HL-60 (cell line): ENCODE results near the gene PHF21B.

Experiments
- DNase-seq, 2 experiments: peaks; one replicate each; pipeline ENCODE4 v3.0.0-alpha.2; 2010 to 2020; ENCODE audit warnings: low read depth in 1 of 2, low spot score in 1 of 2
- H3K27ac ChIP-seq: fragments of 250-450 bp; sonication (Bioruptor Pico); replicated peaks from 2 replicates; pipeline ENCODE4 v1.5.1; 2020; ENCODE audit warnings: mild to moderate bottlenecking, moderate library complexity
- H3K27me3 ChIP-seq: fragments of 250-450 bp; sonication (Bioruptor Pico); 2 replicates; pipeline ENCODE4 v1.5.1; 2021; ENCODE audit warnings: mild to moderate bottlenecking, moderate library complexity; ENCODE audit not compliant: insufficient read depth, poor library complexity, severe bottlenecking
- H3K4me3 ChIP-seq: replicated peaks from 2 replicates; pipeline ENCODE4 v1.5.1; 2011; ENCODE audit warnings: mild to moderate bottlenecking, control low read depth, low read length; ENCODE audit not compliant: insufficient read depth
- CTCF ChIP-seq: IDR thresholded peaks from one replicate; pipeline ENCODE4 v1.5.1; 2011; ENCODE audit warnings: low read length, control low read depth, inconsistent platforms; ENCODE audit not compliant: insufficient read depth
- GABPA ChIP-seq: IDR thresholded peaks from 2 replicates; pipeline ENCODE4 v1.6.1; 2012; ENCODE audit warnings: low read depth
- POLR2AphosphoS5 ChIP-seq: IDR thresholded peaks from 2 replicates; pipeline ENCODE4 v1.6.1; 2012; ENCODE audit warnings: low read depth
- SPI1 ChIP-seq: IDR thresholded peaks from 2 replicates; pipeline ENCODE4 v1.6.1; 2012; ENCODE audit warnings: low read depth, mild to moderate bottlenecking, borderline replicate concordance
- TF ChIP-seq, protein P1 (sequence below): IDR thresholded peaks from 2 replicates; pipeline ENCODE4 v1.6.1; 2012; ENCODE audit warnings: low read depth; ENCODE audit not compliant: insufficient replicate concordance

The PHF21B gene

DNA sequence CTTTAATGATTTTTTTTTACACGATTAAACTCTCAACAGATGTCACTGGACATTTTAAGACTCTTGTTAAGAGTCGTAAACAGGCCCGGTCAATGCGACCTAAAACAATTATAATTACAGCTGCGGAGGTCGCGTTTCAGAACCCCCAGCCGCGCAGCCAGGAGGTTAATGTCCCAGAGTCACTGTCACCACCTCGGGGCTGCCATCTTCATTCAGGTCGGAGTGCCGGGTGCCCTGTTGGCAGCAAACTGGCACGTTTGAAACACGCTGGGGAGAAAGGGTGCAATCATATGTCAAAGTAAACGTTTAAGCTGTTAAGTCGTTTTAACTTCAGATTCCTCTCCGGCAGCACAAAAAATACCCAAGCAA lies 711 bp upstream of the PHF21B start:
- Histone ChIP-seq H3K27me3 (peaks cover 42% of the 10 kb centered on the region), H3K4me3 (no peak overlapping the region), H3K27ac (no peak overlapping the region)
- no peak for DNase-seq
- TF ChIP-seq POLR2AphosphoS5 (no peak), SPI1 (no peak), GABPA (no peak)
- TF ChIP-seq, protein P1, sequence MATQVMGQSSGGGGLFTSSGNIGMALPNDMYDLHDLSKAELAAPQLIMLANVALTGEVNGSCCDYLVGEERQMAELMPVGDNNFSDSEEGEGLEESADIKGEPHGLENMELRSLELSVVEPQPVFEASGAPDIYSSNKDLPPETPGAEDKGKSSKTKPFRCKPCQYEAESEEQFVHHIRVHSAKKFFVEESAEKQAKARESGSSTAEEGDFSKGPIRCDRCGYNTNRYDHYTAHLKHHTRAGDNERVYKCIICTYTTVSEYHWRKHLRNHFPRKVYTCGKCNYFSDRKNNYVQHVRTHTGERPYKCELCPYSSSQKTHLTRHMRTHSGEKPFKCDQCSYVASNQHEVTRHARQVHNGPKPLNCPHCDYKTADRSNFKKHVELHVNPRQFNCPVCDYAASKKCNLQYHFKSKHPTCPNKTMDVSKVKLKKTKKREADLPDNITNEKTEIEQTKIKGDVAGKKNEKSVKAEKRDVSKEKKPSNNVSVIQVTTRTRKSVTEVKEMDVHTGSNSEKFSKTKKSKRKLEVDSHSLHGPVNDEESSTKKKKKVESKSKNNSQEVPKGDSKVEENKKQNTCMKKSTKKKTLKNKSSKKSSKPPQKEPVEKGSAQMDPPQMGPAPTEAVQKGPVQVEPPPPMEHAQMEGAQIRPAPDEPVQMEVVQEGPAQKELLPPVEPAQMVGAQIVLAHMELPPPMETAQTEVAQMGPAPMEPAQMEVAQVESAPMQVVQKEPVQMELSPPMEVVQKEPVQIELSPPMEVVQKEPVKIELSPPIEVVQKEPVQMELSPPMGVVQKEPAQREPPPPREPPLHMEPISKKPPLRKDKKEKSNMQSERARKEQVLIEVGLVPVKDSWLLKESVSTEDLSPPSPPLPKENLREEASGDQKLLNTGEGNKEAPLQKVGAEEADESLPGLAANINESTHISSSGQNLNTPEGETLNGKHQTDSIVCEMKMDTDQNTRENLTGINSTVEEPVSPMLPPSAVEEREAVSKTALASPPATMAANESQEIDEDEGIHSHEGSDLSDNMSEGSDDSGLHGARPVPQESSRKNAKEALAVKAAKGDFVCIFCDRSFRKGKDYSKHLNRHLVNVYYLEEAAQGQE: no peak

DNA sequence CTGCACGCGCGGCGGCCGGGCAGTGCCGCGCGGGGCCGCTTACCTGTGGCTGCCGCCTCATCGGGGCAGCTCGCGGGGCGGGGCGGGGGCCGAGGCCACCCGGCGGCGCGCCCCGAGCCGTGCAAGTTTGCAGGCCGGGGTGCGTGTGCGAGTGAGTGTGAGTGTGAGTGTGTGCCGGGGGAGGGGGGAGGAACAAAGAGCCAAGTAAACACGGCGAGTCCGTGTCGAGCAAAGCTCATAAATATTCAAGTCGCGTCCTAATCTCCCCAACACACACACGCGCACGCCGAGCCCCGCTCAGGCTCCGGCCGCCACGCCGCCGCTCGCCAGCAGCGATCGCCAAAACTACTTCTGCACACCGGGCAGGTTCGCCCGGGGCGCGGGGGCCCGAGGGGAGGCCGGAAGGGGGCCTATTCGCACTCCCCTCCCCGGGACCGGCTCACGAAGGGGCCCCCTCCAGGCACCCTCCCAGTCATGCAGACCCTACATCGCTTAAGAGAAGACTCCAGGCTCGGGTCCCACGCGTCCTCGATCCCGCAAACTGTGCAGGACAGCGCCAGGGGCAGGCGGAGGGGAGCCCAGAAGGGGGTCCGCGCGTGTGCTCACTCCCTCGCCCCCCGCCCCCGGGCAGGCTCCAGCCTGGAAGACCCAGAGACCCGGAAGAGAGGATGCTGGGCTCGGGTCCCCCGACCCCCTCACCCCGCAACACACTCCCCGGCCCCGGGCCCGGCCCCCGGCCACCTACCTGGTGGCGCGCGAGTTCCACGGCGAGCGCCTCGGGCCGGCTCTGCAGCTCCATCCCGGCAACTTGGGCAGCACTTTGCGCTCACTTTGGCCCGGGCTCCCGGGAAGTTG lies 827 bp downstream of the PHF21B start:
- H3K4me3 ChIP-seq: no peak overlapping the region
- no peak for TF ChIP-seq SPI1
- TF ChIP-seq GABPA: no peak
- TF ChIP-seq POLR2AphosphoS5: no peak
- TF ChIP-seq, protein P1: no peak
- no peak for TF ChIP-seq CTCF
- H3K27ac ChIP-seq: no peak overlapping the region
- DNase-seq: no peak
- peaks cover 51% of the 10 kb centered on the region for H3K27me3 ChIP-seq

- no peak overlapping the region for H3K4me3 ChIP-seq
- TF ChIP-seq POLR2AphosphoS5 (no peak), CTCF (no peak), SPI1 (no peak), GABPA (no peak)
- TF ChIP-seq, protein P1: no peak
Observed at GRCh38 chr22:45008186-45008681, 1.6 kb downstream of the PHF21B start.

More at GRCh38 chr22:45008186-45008681, 1.6 kb downstream of the PHF21B start:
- no peak for DNase-seq
- no peak overlapping the region for H3K27ac ChIP-seq
- peaks cover 51% of the 10 kb centered on the region for H3K27me3 ChIP-seq
